Upper lobe of left lung (tissue), 4 donors: ENCODE measurements around the gene CRB3.

Experiments
- EP300 ChIP-seq, 4 donors: sonication (generic); formaldehyde crosslinking; IDR thresholded peaks; one replicate each; pipeline ENCODE4 v1.5.1; 2017; ENCODE audit warnings: antibody characterized with exemption in 4 of 4, control low read depth in 2 of 4
- POLR2A ChIP-seq, 4 donors: fragments of 450-650 bp; IDR thresholded peaks; one replicate each; pipeline ENCODE4 v1.5.1; 2016 to 2017; ENCODE audit warnings: antibody characterized with exemption in 4 of 4, mild to moderate bottlenecking in 2 of 4
- POLR2AphosphoS5 ChIP-seq, 2 donors: sonication (generic); formaldehyde crosslinking; IDR thresholded peaks; one replicate each; pipeline ENCODE4 v1.5.1; 2017; ENCODE audit warnings: antibody characterized with exemption in 2 of 2
- TF ChIP-seq, protein P1 (sequence below), 6 experiments: fragments of 450-650 bp in 4 of 6; fragments of 200-600 bp in 2 of 6; sonication (generic) in 2 of 6; IDR thresholded peaks; one replicate each; pipeline ENCODE4 v1.5.1; 2016 to 2019; ENCODE audit warnings: antibody characterized with exemption in 6 of 6

DNA sequence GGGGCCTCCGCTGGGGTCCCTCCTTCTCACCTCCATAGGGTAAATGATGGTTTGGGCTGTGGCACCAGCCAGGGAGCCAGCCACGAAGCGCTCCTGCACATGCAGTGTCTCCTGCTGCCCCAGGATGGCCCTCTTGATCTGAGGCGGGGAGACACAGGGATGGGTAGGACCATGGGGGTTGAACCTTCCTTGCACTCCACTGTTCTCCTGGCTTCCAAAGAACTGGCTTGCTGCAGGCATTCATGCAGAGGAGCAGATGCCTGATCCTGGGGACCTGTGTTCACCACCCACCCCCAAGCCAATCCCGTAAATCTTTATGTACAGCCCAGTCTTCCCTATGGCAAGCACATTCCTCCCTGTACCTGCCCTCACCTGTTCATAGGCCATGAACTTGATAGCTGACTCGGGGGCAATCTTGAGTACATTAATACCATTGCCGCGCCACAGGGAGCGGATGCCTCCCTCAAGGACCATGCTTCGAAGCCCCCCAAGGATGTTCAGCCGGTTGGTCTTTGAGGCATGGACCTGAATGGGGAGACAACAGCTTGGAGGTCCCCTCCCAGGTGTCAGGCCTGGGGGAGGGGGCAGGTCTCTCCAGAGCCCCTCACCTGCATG is 10.0 kb upstream of the CRB3 start:
- TF ChIP-seq, protein P1, sequence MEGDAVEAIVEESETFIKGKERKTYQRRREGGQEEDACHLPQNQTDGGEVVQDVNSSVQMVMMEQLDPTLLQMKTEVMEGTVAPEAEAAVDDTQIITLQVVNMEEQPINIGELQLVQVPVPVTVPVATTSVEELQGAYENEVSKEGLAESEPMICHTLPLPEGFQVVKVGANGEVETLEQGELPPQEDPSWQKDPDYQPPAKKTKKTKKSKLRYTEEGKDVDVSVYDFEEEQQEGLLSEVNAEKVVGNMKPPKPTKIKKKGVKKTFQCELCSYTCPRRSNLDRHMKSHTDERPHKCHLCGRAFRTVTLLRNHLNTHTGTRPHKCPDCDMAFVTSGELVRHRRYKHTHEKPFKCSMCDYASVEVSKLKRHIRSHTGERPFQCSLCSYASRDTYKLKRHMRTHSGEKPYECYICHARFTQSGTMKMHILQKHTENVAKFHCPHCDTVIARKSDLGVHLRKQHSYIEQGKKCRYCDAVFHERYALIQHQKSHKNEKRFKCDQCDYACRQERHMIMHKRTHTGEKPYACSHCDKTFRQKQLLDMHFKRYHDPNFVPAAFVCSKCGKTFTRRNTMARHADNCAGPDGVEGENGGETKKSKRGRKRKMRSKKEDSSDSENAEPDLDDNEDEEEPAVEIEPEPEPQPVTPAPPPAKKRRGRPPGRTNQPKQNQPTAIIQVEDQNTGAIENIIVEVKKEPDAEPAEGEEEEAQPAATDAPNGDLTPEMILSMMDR (IDR thresholded peaks at IDR 0.05), result no peak
- TF ChIP-seq POLR2AphosphoS5 (IDR thresholded peaks at IDR 0.05), result no peak
- no peak for TF ChIP-seq POLR2A (IDR thresholded peaks at IDR 0.05)
- no peak for TF ChIP-seq EP300 (IDR thresholded peaks at IDR 0.05)
